Raji (cell line): ENCODE measurements around the gene ENTHD1.

ENCODE experiments used
- POLR2A ChIP-seq: IDR thresholded peaks from 2 replicates; pipeline ENCODE4 v1.6.1; 2011; ENCODE audit warnings: low read depth, low read length, control low read depth; ENCODE audit not compliant: insufficient read depth

Gene ENTHD1

GRCh38 chr22:39744353-39744752 lies 149.2 kb downstream of the ENTHD1 start:
- no peak for TF ChIP-seq POLR2A

GRCh38 chr22:39743935-39744334 lies 149.6 kb downstream of the ENTHD1 start:
- TF ChIP-seq POLR2A = no peak

- no peak for TF ChIP-seq POLR2A
Observed at GRCh38 chr22:39739338-39740027, 154.1 kb downstream of the ENTHD1 start.

- no peak for TF ChIP-seq POLR2A
Observed at GRCh38 chr22:39738746-39739145, 154.8 kb downstream of the ENTHD1 start.

- no peak for TF ChIP-seq POLR2A
Observed at GRCh38 chr22:39735776-39736175, 157.8 kb downstream of the ENTHD1 start.

- TF ChIP-seq POLR2A = no peak
Observed at GRCh38 chr22:39734866-39735265, 158.7 kb downstream of the ENTHD1 start.

GRCh38 chr22:39733191-39733590 lies 160.4 kb downstream of the ENTHD1 start:
- TF ChIP-seq POLR2A = no peak

GRCh38 chr22:39732625-39733024 lies 160.9 kb downstream of the ENTHD1 start:
- TF ChIP-seq POLR2A = no peak

- no peak for TF ChIP-seq POLR2A
Observed at GRCh38 chr22:39731881-39732555, 161.5 kb downstream of the ENTHD1 start.

GRCh38 chr22:39731481-39731880 lies 162.1 kb downstream of the ENTHD1 start:
- TF ChIP-seq POLR2A = no peak

GRCh38 chr22:39729141-39729934 lies 164.2 kb downstream of the ENTHD1 start:
- no peak for TF ChIP-seq POLR2A

GRCh38 chr22:39728236-39728860 lies 165.2 kb downstream of the ENTHD1 start:
- TF ChIP-seq POLR2A = no peak

- TF ChIP-seq POLR2A = no peak
Observed at GRCh38 chr22:39727541-39727940, 166.0 kb downstream of the ENTHD1 start.

GRCh38 chr22:39725351-39726035 lies 168.1 kb downstream of the ENTHD1 start:
- TF ChIP-seq POLR2A = no peak

- TF ChIP-seq POLR2A = no peak
Observed at GRCh38 chr22:39724857-39725256, 168.7 kb downstream of the ENTHD1 start.
